Parathyroid adenoma (tissue), 2 donors: ENCODE data around the gene CPNE1.

Experiments used
- H2AFZ ChIP-seq: fragments of 300-600 bp; sonication (generic); one replicate; pipeline ENCODE4 v1.7.0; 2017; ENCODE audit warnings: antibody characterized with exemption, mild to moderate bottlenecking
- H3K27ac ChIP-seq: fragments of 300-600 bp; sonication (generic); one replicate; pipeline ENCODE4 v1.7.0; 2017
- H3K27me3 ChIP-seq: fragments of 300-600 bp; sonication (generic); one replicate; pipeline ENCODE4 v1.7.0; 2017; ENCODE audit warnings: low read length; ENCODE audit not compliant: control insufficient read depth, insufficient read depth
- H3K36me3 ChIP-seq: fragments of 300-600 bp; sonication (generic); one replicate; pipeline ENCODE4 v1.7.0; 2017; ENCODE audit warnings: low read length; ENCODE audit not compliant: control insufficient read depth, insufficient read depth
- H3K4me1 ChIP-seq: fragments of 300-600 bp; sonication (generic); one replicate; pipeline ENCODE4 v1.7.0; 2017; ENCODE audit warnings: control low read depth
- H3K4me2 ChIP-seq: fragments of 300-600 bp; sonication (generic); one replicate; pipeline ENCODE4 v1.7.0; 2017; ENCODE audit warnings: low read length
- H3K4me3 ChIP-seq: fragments of 300-600 bp; sonication (generic); one replicate; pipeline ENCODE4 v1.7.0; 2017; ENCODE audit warnings: low read depth, low read length
- H3K79me2 ChIP-seq: fragments of 300-600 bp; sonication (generic); one replicate; pipeline ENCODE4 v1.7.0; 2017; ENCODE audit warnings: control low read depth
- H3K9ac ChIP-seq: fragments of 300-600 bp; sonication (generic); one replicate; pipeline ENCODE4 v1.7.0; 2017; ENCODE audit warnings: mild to moderate bottlenecking
- H3K9me3 ChIP-seq: fragments of 300-600 bp; sonication (generic); one replicate; pipeline ENCODE4 v1.7.0; 2017; ENCODE audit warnings: low read length; ENCODE audit not compliant: control insufficient read depth
- TF ChIP-seq, protein P1 (sequence below): fragments of 300-600 bp; sonication (generic); IDR thresholded peaks from one replicate; pipeline ENCODE4 v1.7.0; 2017; ENCODE audit warnings: antibody characterized with exemption, mild to moderate bottlenecking
- donor health status: primary hyperparathyroidism.

The CPNE1 gene

DNA sequence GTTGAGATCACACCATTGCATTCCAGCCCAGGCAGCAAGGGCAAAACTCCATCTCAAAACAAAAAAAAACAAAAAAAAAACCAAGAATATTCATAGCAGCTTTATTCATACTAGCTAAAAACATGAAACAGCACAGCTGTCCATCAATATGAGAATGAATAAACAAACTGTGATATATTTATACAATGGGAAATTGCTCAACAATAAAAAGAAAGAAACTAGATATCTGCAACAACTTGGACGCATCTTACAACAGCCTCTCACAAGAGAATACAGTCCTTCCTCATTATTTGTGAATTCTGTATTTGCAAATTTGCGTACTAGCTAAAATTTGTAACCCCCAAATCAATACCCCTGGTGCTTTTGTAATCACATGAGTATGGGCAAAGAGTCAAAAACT lies 77.3 kb downstream of the CPNE1 start:
- TF ChIP-seq, protein P1, sequence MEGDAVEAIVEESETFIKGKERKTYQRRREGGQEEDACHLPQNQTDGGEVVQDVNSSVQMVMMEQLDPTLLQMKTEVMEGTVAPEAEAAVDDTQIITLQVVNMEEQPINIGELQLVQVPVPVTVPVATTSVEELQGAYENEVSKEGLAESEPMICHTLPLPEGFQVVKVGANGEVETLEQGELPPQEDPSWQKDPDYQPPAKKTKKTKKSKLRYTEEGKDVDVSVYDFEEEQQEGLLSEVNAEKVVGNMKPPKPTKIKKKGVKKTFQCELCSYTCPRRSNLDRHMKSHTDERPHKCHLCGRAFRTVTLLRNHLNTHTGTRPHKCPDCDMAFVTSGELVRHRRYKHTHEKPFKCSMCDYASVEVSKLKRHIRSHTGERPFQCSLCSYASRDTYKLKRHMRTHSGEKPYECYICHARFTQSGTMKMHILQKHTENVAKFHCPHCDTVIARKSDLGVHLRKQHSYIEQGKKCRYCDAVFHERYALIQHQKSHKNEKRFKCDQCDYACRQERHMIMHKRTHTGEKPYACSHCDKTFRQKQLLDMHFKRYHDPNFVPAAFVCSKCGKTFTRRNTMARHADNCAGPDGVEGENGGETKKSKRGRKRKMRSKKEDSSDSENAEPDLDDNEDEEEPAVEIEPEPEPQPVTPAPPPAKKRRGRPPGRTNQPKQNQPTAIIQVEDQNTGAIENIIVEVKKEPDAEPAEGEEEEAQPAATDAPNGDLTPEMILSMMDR, result no peak
- Histone ChIP-seq H3K9ac (no peak overlapping the region), H3K79me2 (no peaks in the 10 kb centered on the region), H3K27ac (no peak overlapping the region), H3K4me2 (no peak overlapping the region), H3K36me3 (no peaks in the 10 kb centered on the region), H3K9me3 (no peaks in the 10 kb centered on the region), H3K27me3 (no peaks in the 10 kb centered on the region), H3K4me1 (no peaks in the 10 kb centered on the region), H2AFZ (no peak overlapping the region), H3K4me3 (no peak overlapping the region)

DNA sequence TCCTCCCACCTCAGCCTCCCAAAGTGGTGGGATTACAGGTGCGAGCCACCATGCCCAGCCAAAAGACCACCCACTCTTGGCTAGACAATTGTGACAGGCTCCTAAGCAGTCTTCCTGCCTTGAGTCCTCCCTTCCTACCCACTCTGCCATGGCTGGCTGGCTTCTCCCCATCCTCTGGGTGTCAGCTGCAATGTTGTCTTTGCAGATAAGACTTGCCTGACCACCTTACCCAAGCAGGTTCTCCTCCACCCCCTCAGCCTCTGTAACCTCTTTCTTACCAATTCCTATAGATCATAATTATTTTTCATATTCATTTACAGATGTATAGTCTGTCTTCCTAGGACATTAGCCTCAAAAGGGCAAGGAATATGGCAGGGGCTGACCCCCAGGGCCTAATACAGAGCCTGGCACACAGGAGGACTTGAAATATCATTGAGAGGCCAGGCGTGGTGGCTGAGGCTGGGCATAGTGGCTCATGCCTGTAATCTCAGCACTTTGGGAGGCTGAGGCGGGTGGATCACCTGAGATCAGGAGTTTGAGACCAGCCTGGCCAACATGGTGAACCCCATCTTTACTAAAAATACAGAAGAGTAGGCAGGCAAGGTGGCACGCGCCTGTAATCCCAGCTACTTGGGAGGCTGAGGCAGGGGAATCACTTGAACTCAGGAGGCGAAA lies 77.8 kb downstream of the CPNE1 start:
- TF ChIP-seq, protein P1, result no peak

DNA sequence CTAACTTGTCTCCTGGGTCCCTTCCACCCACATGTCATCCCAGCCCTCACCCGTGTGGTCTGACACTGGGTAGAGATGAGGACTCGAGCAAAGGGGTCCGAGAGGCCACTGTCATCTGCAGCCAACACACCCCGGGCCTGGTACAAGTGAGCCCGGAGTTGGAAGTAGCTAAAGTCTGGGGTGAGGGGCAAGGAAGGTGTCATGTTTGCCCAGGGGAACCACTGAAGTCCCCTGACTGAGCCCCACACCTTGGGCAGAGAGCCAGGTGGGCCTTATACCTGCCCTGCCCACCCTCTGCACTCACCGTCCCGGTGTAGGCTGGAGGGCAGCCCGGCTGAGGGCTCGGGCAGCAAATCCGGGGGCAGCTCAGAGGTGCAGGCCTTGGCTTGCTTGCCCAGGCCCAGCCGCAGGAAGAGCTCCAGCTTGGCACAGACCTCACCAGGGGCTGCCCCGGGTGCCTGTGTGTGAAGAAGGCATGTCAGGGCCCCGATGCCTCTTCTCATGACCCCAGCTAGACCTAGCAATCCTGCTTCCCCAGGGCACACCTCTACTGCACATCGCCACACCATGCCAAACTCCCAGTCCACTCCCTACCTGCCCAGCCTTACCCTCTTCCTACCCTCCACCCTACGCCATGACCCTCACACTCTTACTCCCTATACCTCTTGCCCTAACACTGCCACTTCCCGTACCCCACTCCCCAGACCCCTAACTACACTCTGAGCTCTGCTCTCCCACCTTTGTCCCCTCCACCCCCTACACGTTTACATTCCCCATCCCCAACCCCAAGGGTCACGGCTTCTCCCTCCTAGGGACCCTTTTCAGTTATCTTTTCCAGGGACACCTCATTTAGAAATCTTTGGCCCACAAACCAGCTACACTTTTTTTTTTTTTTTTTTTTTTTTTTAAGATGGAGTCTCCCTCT lies 80.8 kb downstream of the CPNE1 start:
- Histone ChIP-seq H3K27me3 (no peaks in the 10 kb centered on the region), H3K4me2 (no peak overlapping the region), H3K79me2 (no peaks in the 10 kb centered on the region), H3K9ac (no peak overlapping the region), H3K27ac (no peak overlapping the region), H3K36me3 (no peaks in the 10 kb centered on the region), H2AFZ (no peak overlapping the region), H3K9me3 (no peaks in the 10 kb centered on the region), H3K4me3 (no peak overlapping the region), H3K4me1 (no peaks in the 10 kb centered on the region)
- TF ChIP-seq, protein P1, result no peak

More for the DNA sequence above, 77.8 kb downstream of the CPNE1 start:
- no peak overlapping the region for H3K9ac ChIP-seq
- no peak overlapping the region for H3K27ac ChIP-seq
- no peak overlapping the region for H3K4me3 ChIP-seq
- H3K4me1 ChIP-seq, result no peaks in the 10 kb centered on the region
- H3K9me3 ChIP-seq, result no peaks in the 10 kb centered on the region
- H3K4me2 ChIP-seq, result no peak overlapping the region
- no peaks in the 10 kb centered on the region for H3K36me3 ChIP-seq
- no peaks in the 10 kb centered on the region for H3K27me3 ChIP-seq
- no peak overlapping the region for H2AFZ ChIP-seq
- H3K79me2 ChIP-seq, result no peaks in the 10 kb centered on the region

DNA sequence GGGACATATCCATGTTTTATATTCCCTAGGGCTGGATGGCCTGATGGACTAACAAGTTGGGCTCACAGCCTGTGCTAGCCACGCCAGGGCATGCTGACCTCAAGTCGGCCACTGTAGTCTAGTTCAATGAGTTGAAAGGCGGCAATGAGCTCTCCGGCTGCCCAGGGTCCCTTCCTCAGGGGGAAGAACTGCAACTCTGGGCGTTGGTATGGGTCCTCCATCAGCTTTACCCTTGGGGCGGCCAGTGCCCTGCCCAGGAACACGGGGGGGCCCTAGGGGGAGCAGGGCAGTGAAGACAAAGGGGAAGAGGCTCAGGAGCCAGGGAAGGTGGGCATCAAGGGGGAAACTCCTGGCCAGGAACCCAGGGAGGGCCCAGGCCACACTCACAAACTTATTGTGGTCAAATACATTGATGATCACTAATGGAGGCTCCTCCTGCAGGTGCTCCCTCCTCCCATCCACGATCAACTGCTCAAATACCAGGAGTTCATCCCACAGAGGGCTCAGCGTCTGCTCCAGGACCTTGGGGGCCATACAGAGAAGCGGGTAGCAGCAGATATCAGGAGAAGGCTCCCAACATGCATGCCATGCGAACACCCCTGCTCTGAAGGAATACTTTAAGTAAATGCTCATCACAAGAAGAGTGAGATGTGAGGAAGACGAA lies 81.8 kb downstream of the CPNE1 start:
- H3K36me3 ChIP-seq, result no peaks in the 10 kb centered on the region
- TF ChIP-seq, protein P1, result no peak
- H3K4me1 ChIP-seq, result no peaks in the 10 kb centered on the region
- H3K27ac ChIP-seq, result no peak overlapping the region
- H3K4me2 ChIP-seq, result no peak overlapping the region
- H3K9me3 ChIP-seq, result no peaks in the 10 kb centered on the region
- no peaks in the 10 kb centered on the region for H3K79me2 ChIP-seq
- no peak overlapping the region for H3K4me3 ChIP-seq
- no peak overlapping the region for H2AFZ ChIP-seq
- no peak overlapping the region for H3K9ac ChIP-seq
- no peaks in the 10 kb centered on the region for H3K27me3 ChIP-seq
